Neural progenitor cell (in vitro differentiated cells): ENCODE results near the gene PRR20D.
"Not testable (repeated sequence)": the region's sequence is repeated elsewhere in the genome, so short reads cannot be mapped to it uniquely, and the experiment has no call there.

Experiments
- CTCF ChIP-seq: fragments of 200-600 bp; sonication (generic); IDR thresholded peaks from 2 replicates; pipeline ENCODE4 v1.5.1; 2017; ENCODE audit warnings: antibody characterized with exemption, mild to moderate bottlenecking
- EZH2 ChIP-seq: fragments of 200-600 bp; sonication (generic); IDR thresholded peaks from 2 replicates; pipeline ENCODE4 v1.6.1; 2017; ENCODE audit warnings: antibody characterized with exemption, mild to moderate bottlenecking, moderate library complexity

- not testable (repeated sequence) for TF ChIP-seq EZH2, CTCF
Measured at GRCh38 chr13:57166897-57167296, 6.5 kb downstream of the PRR20D start, which contains the start of gene PRR20E.
